GM12892 (cell line): ENCODE results near the gene ZFR2.

Source experiments
- POLR2AphosphoS5 ChIP-seq: IDR thresholded peaks from 2 replicates; pipeline ENCODE4 v1.6.1; 2011; ENCODE audit warnings: low read depth, low read length, control low read depth
- TAF1 ChIP-seq: IDR thresholded peaks from 2 replicates; pipeline ENCODE4 v1.6.1; 2011; ENCODE audit warnings: low read depth, mild to moderate bottlenecking, control low read depth, low read length, borderline replicate concordance

DNA sequence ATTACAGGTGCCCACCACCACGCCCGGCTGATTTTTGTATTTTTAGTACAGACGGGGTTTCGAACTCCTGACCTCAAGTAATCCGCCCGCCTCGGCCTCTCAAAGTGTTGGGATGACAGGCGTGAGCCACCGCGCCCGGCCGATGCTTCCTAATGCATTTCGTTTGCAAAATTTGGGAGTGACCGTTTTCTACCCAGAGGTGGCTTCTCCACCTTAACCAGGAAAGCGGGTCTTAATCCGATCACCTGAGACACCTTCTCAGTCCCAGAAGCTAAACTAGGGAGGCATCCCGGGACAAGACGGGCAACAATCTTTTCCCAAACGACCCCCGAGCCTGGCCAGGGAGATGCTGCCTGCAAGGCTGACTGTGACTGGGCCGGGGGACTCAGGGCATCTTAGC lies 67.8 kb downstream of the ZFR2 start:
- no peak for TF ChIP-seq POLR2AphosphoS5
- TF ChIP-seq TAF1, result no peak
